WI38 (cell line): Measurements from ENCODE around the gene WDR31.

Source experiments
- H3K4me3 ChIP-seq: 2 replicates; pipeline ENCODE4 v1.5.1; 2011; ENCODE audit warnings: low read depth, mild to moderate bottlenecking, control low read depth, low read length
- CTCF ChIP-seq: IDR thresholded peaks from 2 replicates; pipeline ENCODE4 v1.5.1; 2012; ENCODE audit warnings: low read depth, mild to moderate bottlenecking, control low read depth, low read length

Gene WDR31

GRCh38 chr9:113322671-113323070 lies 17.4 kb downstream of the WDR31 start:
- no peak overlapping the region for H3K4me3 ChIP-seq
- TF ChIP-seq CTCF: no peak

- H3K4me3 ChIP-seq: no peak overlapping the region
- no peak for TF ChIP-seq CTCF
Measured at GRCh38 chr9:113320051-113320450, 20.0 kb downstream of the WDR31 start.

GRCh38 chr9:113319054-113319453 lies 21.0 kb downstream of the WDR31 start:
- no peak for TF ChIP-seq CTCF
- no peak overlapping the region for H3K4me3 ChIP-seq

GRCh38 chr9:113317777-113318176 lies 22.3 kb downstream of the WDR31 start:
- TF ChIP-seq CTCF: peak; percentile 12; the same call in 1 of the 2 replicates
- H3K4me3 ChIP-seq: no peak overlapping the region

- H3K4me3 ChIP-seq: no peak overlapping the region
- no peak for TF ChIP-seq CTCF
Measured at GRCh38 chr9:113316030-113316429, 24.0 kb downstream of the WDR31 start.

GRCh38 chr9:113315231-113315630 lies 24.8 kb downstream of the WDR31 start:
- no peak overlapping the region for H3K4me3 ChIP-seq
- no peak for TF ChIP-seq CTCF

- H3K4me3 ChIP-seq: no peak overlapping the region
- TF ChIP-seq CTCF: no peak
Measured at GRCh38 chr9:113313261-113313660, 26.8 kb downstream of the WDR31 start.
